Keratinocyte (primary cell): ENCODE data around the gene UNC13B. TPM values are rescaled to one million over a fixed set of nuclear protein-coding genes. Genes with fewer than 3 reads are reported as not detected.

Experiments used
- DNase-seq: peaks from one replicate; pipeline ENCODE4 v3.0.0-alpha.2; 2011; ENCODE audit warnings: low read depth, missing footprints, low spot score
- FAIRE-seq: peaks from 2 replicates; lab custom pipeline; 2011; peaks lifted over from hg19 to GRCh38; lab: Jason Lieb, UNC
- H2AFZ ChIP-seq: 2 replicates; pipeline ENCODE4 v1.6.0; 2012; ENCODE audit warnings: low read length, control low read depth, inconsistent platforms; ENCODE audit not compliant: control insufficient read depth
- H3K27ac ChIP-seq: 2 replicates; pipeline ENCODE4 v1.5.1; 2011; ENCODE audit warnings: low read length; ENCODE audit not compliant: control insufficient read depth, insufficient read depth
- H3K27me3 ChIP-seq: 3 replicates; pipeline ENCODE4 v1.6.0; 2011; ENCODE audit warnings: low read length; ENCODE audit not compliant: control insufficient read depth, insufficient read depth; ENCODE audit errors: extremely low read depth
- H3K36me3 ChIP-seq, 2 experiments: 2 replicates in 1 of 2; 3 replicates in 1 of 2; pipeline ENCODE4 v1.5.1; 2011; ENCODE audit warnings: low read length in 2 of 2, mild to moderate bottlenecking in 1 of 2; ENCODE audit not compliant: control insufficient read depth in 2 of 2, insufficient read depth in 2 of 2; ENCODE audit errors: extremely low read depth in 1 of 2
- H3K4me1 ChIP-seq: 3 replicates; pipeline ENCODE4 v1.5.1; 2011; ENCODE audit warnings: low read length; ENCODE audit not compliant: control insufficient read depth, insufficient read depth; ENCODE audit errors: extremely low read depth
- H3K4me2 ChIP-seq: 3 replicates; pipeline ENCODE4 v1.6.0; 2011; ENCODE audit warnings: low read depth, low read length; ENCODE audit not compliant: control insufficient read depth, insufficient read depth; ENCODE audit errors: extremely low read depth
- H3K4me3 ChIP-seq, 3 experiments: fragments of 200-600 bp in 1 of 3; sonication (generic) in 1 of 3; 2 replicates in 2 of 3; 3 replicates in 1 of 3; pipeline ENCODE4 v1.5.1; 2011 to 2016; ENCODE audit warnings: low read length in 3 of 3, mild to moderate bottlenecking in 3 of 3, control low read depth in 2 of 3, inconsistent platforms in 1 of 3, low read depth in 1 of 3, mixed read lengths in 1 of 3, mixed run types in 1 of 3, moderate library complexity in 1 of 3; ENCODE audit not compliant: control insufficient read depth in 2 of 3, insufficient read depth in 2 of 3; ENCODE audit errors: extremely low read depth in 1 of 3
- H3K79me2 ChIP-seq: 2 replicates; pipeline ENCODE4 v1.6.0; 2012; ENCODE audit warnings: low read length; ENCODE audit not compliant: control insufficient read depth, insufficient read depth
- H3K9ac ChIP-seq: 3 replicates; pipeline ENCODE4 v1.6.0; 2011; ENCODE audit warnings: low read length; ENCODE audit not compliant: control insufficient read depth, insufficient read depth; ENCODE audit errors: extremely low read depth
- H3K9me1 ChIP-seq: 3 replicates; pipeline ENCODE4 v1.6.0; 2011; ENCODE audit warnings: low read length; ENCODE audit not compliant: control insufficient read depth, insufficient read depth; ENCODE audit errors: extremely low read depth
- H3K9me3 ChIP-seq: 2 replicates; pipeline ENCODE4 v1.5.1; 2012; ENCODE audit warnings: low read depth, low read length; ENCODE audit not compliant: control insufficient read depth
- H4K20me1 ChIP-seq: 3 replicates; pipeline ENCODE4 v1.6.0; 2011; ENCODE audit warnings: low read length; ENCODE audit not compliant: control insufficient read depth, insufficient read depth; ENCODE audit errors: extremely low read depth
- EZH2 ChIP-seq: IDR thresholded peaks from one replicate; pipeline ENCODE4 v1.6.1; 2012; ENCODE audit warnings: inconsistent platforms, mild to moderate bottlenecking, low read length, moderate library complexity
- dilution Hi-C: fragments of 300-500 bp; cut with MboI; formaldehyde crosslinking; loops from one replicate; pipeline ENCODE4 v1.7.0; 2020; ENCODE audit warnings: low sequenced_read_pairs; ENCODE audit not compliant: extremely low pct_ligation_motif_present
- polyA plus RNA-seq, 5 experiments: library from polyadenylated mRNA; depleted of rRNA in 3 of 5; stranded (reverse) in 3 of 5; stranded (forward) in 1 of 5; unstranded in 1 of 5; fragments of >200 nt; gene quantifications; 1 replicate in 1 of 5; 2 replicates in 3 of 5; 3 replicates in 1 of 5; pipeline versions ENCODE4 v1.2.1 to v1.2.3, GENCODE V29; 2011 to 2012; ENCODE audit warnings: missing spikeins in 2 of 5, low read depth in 1 of 5, low replicate concordance in 1 of 5
- TF ChIP-seq, protein P1 (sequence below), 3 experiments: IDR thresholded peaks in 1 of 3; conservative IDR thresholded peaks in 1 of 3; optimal IDR thresholded peaks in 1 of 3; 2 replicates in 2 of 3; 3 replicates in 1 of 3; pipeline versions ENCODE3 to v1.5.1; 2011; ENCODE audit warnings: low read length in 3 of 3, mild to moderate bottlenecking in 3 of 3, moderate library complexity in 2 of 3, control low read depth in 1 of 3, inconsistent platforms in 1 of 3; ENCODE audit not compliant: insufficient read depth in 2 of 3; ENCODE audit errors: extremely low read depth in 1 of 3

The UNC13B gene
- polyA plus RNA-seq, 1 donor (not counting 4 experiments of a cell fraction or from before 2014, with no cell fraction given): 9.3 TPM

DNA sequence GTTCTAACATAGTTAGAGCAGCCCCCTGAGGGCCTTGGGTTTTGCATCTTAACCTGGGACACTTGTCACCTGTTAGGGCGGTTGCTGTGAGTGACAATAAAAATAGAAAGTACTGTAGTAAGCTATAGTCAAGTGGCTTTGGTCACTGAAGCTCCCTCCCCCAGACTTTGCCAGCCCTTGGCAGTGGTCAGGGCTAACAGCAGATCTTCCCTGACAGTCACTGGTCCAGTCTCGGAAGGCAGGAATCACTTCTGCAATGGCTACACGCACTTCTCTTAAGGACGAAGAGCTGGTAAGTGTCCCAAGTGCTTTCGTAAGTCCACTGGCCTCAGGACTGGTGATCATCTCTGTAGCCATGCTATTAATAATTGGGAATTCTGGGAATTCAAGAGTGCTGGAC is 213.1 kb downstream of the UNC13B start:
- no peaks in the 10 kb centered on the region for H4K20me1 ChIP-seq
- no peak overlapping the region for H3K9ac ChIP-seq
- H3K4me1 ChIP-seq: no peaks in the 10 kb centered on the region
- no peaks in the 10 kb centered on the region for H3K79me2 ChIP-seq
- no peak for FAIRE-seq
- no peaks in the 10 kb centered on the region for H3K27me3 ChIP-seq
- dilution Hi-C loops: no loop called here
- H3K9me3 ChIP-seq: no peaks in the 10 kb centered on the region
- TF ChIP-seq EZH2: no peak
- TF ChIP-seq, protein P1, sequence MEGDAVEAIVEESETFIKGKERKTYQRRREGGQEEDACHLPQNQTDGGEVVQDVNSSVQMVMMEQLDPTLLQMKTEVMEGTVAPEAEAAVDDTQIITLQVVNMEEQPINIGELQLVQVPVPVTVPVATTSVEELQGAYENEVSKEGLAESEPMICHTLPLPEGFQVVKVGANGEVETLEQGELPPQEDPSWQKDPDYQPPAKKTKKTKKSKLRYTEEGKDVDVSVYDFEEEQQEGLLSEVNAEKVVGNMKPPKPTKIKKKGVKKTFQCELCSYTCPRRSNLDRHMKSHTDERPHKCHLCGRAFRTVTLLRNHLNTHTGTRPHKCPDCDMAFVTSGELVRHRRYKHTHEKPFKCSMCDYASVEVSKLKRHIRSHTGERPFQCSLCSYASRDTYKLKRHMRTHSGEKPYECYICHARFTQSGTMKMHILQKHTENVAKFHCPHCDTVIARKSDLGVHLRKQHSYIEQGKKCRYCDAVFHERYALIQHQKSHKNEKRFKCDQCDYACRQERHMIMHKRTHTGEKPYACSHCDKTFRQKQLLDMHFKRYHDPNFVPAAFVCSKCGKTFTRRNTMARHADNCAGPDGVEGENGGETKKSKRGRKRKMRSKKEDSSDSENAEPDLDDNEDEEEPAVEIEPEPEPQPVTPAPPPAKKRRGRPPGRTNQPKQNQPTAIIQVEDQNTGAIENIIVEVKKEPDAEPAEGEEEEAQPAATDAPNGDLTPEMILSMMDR (optimal IDR thresholded peaks at IDR 0.05 in 1 of 3, IDR thresholded peaks at IDR 0.05 in 1 of 3, conservative IDR thresholded peaks at IDR 0.05 in 1 of 3; ENCODE audit: extremely low read depth in 1 of 3, insufficient read depth in 2 of 3, low read length in 3 of 3): no peak
- no peak for DNase-seq
- H3K4me2 ChIP-seq: no peak overlapping the region
- H3K4me3 ChIP-seq: no peak overlapping the region
- no peak overlapping the region for H2AFZ ChIP-seq
- H3K36me3 ChIP-seq: peaks cover 2 to 3% of the 10 kb centered on the region in 2 experiments
- no peaks in the 10 kb centered on the region for H3K9me1 ChIP-seq
- no peak overlapping the region for H3K27ac ChIP-seq

GRCh38 chr9:35380039-35380438 is 218.2 kb downstream of the UNC13B start:
- Histone ChIP-seq H3K36me3 (peaks cover 2 to 6% of the 10 kb centered on the region in 2 experiments), H3K27me3 (no peaks in the 10 kb centered on the region), H3K79me2 (no peaks in the 10 kb centered on the region), H4K20me1 (no peaks in the 10 kb centered on the region), H2AFZ (no peak overlapping the region), H3K4me2 (no peak overlapping the region), H3K9me1 (no peaks in the 10 kb centered on the region), H3K4me1 (no peaks in the 10 kb centered on the region), H3K27ac (no peak overlapping the region), H3K9ac (no peak overlapping the region), H3K4me3 (no peak overlapping the region), H3K9me3 (no peaks in the 10 kb centered on the region)
- dilution Hi-C loops: no loop called here
- no peak for FAIRE-seq
- DNase-seq: no peak
- TF ChIP-seq EZH2: no peak
- TF ChIP-seq, protein P1 (optimal IDR thresholded peaks at IDR 0.05 in 1 of 3, IDR thresholded peaks at IDR 0.05 in 1 of 3, conservative IDR thresholded peaks at IDR 0.05 in 1 of 3; ENCODE audit: extremely low read depth in 1 of 3, insufficient read depth in 2 of 3, low read length in 3 of 3): no peak
